GM12878 (cell line): ENCODE data around the gene C16orf87. TPM values are rescaled to one million over a fixed set of nuclear protein-coding genes. Genes with fewer than 3 reads are reported as not detected.
"Not testable (repeated sequence)": the region's sequence is repeated elsewhere in the genome, so short reads cannot be mapped to it uniquely, and the experiment has no call there.

Experiments used
- ATAC-seq: fragments of 200-7000 bp; cut with Tn5 transposase; 3 replicates; pipeline ENCODE4 v1.9.1; 2020; ENCODE audit warnings: mild to moderate bottlenecking, moderate library complexity
- BruUV-seq: library from RNA; stranded (reverse); fragments of 400-500 nt; replicated peaks from 2 replicates; lab custom pipeline; 2021; lab: Mats Ljungman, UMichigan
- CTCF ChIA-PET: fragments of 300-600 bp; sonication (Branson Sonifier 250); formaldehyde crosslinking; extraction: SDS; loops from one replicate; lab custom pipeline; 2021; ENCODE audit warnings: inconsistent platforms; lab: Yijun Ruan, JAX
- POLR2A ChIA-PET: fragments of 350-600 bp; formaldehyde crosslinking; extraction: SDS; loops from one replicate; lab custom pipeline; 2021; ENCODE audit warnings: inconsistent platforms; lab: Charles Lee
- RAD21 ChIA-PET: fragments of 300-600 bp; sonication (Branson Sonifier 250); formaldehyde crosslinking; loops from one replicate; lab custom pipeline; 2023; ENCODE audit warnings: antibody characterized with exemption; ENCODE audit not compliant: unreplicated experiment; lab: Charles Lee
- SMC1A ChIA-PET: fragments of 300-600 bp; sonication (Branson Sonifier 250); formaldehyde crosslinking; loops from one replicate; lab custom pipeline; 2023; ENCODE audit not compliant: unreplicated experiment, uncharacterized antibody; lab: Charles Lee
- DNase-seq: peaks from one replicate; pipeline ENCODE4 v3.0.0-alpha.2; 2011; ENCODE audit warnings: low read depth, low spot score
- FAIRE-seq: peaks from 3 replicates; lab custom pipeline; 2011; peaks lifted over from hg19 to GRCh38; lab: Jason Lieb, UNC
- H2AFZ ChIP-seq: 2 replicates; pipeline ENCODE4 v1.6.0; 2011; ENCODE audit warnings: low read depth, low read length, control low read depth; ENCODE audit not compliant: control insufficient read depth
- H3K27ac ChIP-seq: 2 replicates; pipeline ENCODE4 v1.5.1; 2011; ENCODE audit warnings: control low read depth; ENCODE audit not compliant: control insufficient read depth, insufficient read depth
- H3K27me3 ChIP-seq, 2 experiments: replicated peaks in 1 of 2; 2 replicates each; pipeline versions ENCODE4 v1.6.0 to v1.6.1; 2011; ENCODE audit warnings: low read length in 1 of 2; ENCODE audit not compliant: control insufficient read depth in 2 of 2, insufficient read depth in 2 of 2
- H3K36me3 ChIP-seq, 2 experiments: 2 replicates each; pipeline ENCODE4 v1.5.1; 2011; ENCODE audit warnings: low read length in 1 of 2; ENCODE audit not compliant: control insufficient read depth in 2 of 2, insufficient read depth in 2 of 2
- H3K4me1 ChIP-seq: 2 replicates; pipeline ENCODE4 v1.6.1; 2011; ENCODE audit warnings: mild to moderate bottlenecking, low read length, moderate library complexity, mixed read lengths; ENCODE audit not compliant: control insufficient read depth, insufficient read depth
- H3K4me2 ChIP-seq: 2 replicates; pipeline ENCODE4 v1.6.0; 2011; ENCODE audit warnings: control low read depth; ENCODE audit not compliant: control insufficient read depth, insufficient read depth
- H3K4me3 ChIP-seq: fragments of 200-600 bp; sonication (generic); 2 replicates; pipeline ENCODE4 v1.5.1; 2016
- H3K79me2 ChIP-seq: 2 replicates; pipeline ENCODE4 v1.6.0; 2011; ENCODE audit warnings: low read length; ENCODE audit not compliant: control insufficient read depth, insufficient read depth
- H3K9ac ChIP-seq: 2 replicates; pipeline ENCODE4 v1.8.0; 2011; ENCODE audit warnings: low read length, control low read depth, mixed read lengths; ENCODE audit not compliant: control insufficient read depth, insufficient read depth
- H3K9me3 ChIP-seq: replicated peaks from 3 replicates; pipeline ENCODE4 v1.5.1; 2011; ENCODE audit warnings: mild to moderate bottlenecking, low read length; ENCODE audit not compliant: control insufficient read depth, insufficient read depth
- H4K20me1 ChIP-seq: 2 replicates; pipeline ENCODE4 v1.6.0; 2011; ENCODE audit not compliant: control insufficient read depth, insufficient read depth
- RB1 ChIP-seq: fragments of 450-650 bp; formaldehyde crosslinking; IDR thresholded peaks from 2 replicates; pipeline ENCODE4 v1.6.1; 2017; ENCODE audit warnings: mild to moderate bottlenecking, borderline replicate concordance
- WGBS: methylation state at CpG from one replicate; pipeline ENCODE4 v1.1.6; 2016; ENCODE audit warnings: low lambda C conversion rate; ENCODE audit not compliant: insufficient replicate concordance, insufficient coverage; ENCODE audit errors: missing lambda C conversion rate; 5-methylcytosine and 5-hydroxymethylcytosine counted together
- in situ Hi-C: fragments of 300-500 bp; cut with MboI; formaldehyde crosslinking; loops from 9 replicates; pipeline ENCODE4 v1.14.3; 2018; ENCODE audit warnings: mixed read lengths
- intact Hi-C: fragments of 100-400 bp; cut with micrococcal nuclease; formaldehyde crosslinking; loops from one replicate; pipeline ENCODE4 v1.14.2; 2022; ENCODE audit not compliant: unreplicated experiment
- polyA plus RNA-seq, 11 experiments: library from polyadenylated mRNA; depleted of rRNA in 4 of 11; unstranded in 6 of 11; stranded (reverse) in 5 of 11; fragments of >200 nt; fragmentation: Nextera tagmentation in 4 of 11; fragmentation: Illumina TruSeq in 1 of 11; extraction: Ambion mirVana in 4 of 11; extraction: Trizol in 1 of 11; gene quantifications; 1 replicate in 1 of 11; 2 replicates in 10 of 11; pipeline versions ENCODE4 v1.2.1 to v1.2.3, GENCODE V29; 2011 to 2016; ENCODE audit warnings: inconsistent platforms in 2 of 11, missing spikeins in 2 of 11, low read depth in 1 of 11
- total RNA-seq, 4 experiments: library from RNA; depleted of rRNA in 3 of 4; stranded (reverse); fragments of >200 nt in 3 of 4; fragmentation: Illumina TruSeq in 1 of 4; extraction: Trizol in 1 of 4; gene quantifications; 2 replicates each; pipeline versions ENCODE4 v1.2.1 to v1.2.3, GENCODE V29; 2013 to 2021
- TF ChIP-seq, protein P1 (sequence below): IDR thresholded peaks from 2 replicates; pipeline ENCODE4 v1.6.1; 2011; ENCODE audit warnings: mild to moderate bottlenecking, low read depth, low read length, moderate library complexity; ENCODE audit not compliant: insufficient replicate concordance
- TF ChIP-seq, protein P2 (sequence below): fragments of 450-650 bp; IDR thresholded peaks from 2 replicates; pipeline ENCODE4 v1.6.1; 2018; ENCODE audit warnings: mild to moderate bottlenecking, low read depth, moderate library complexity; ENCODE audit not compliant: partially characterized antibody

C16orf87 gene
- total and polyA plus RNA-seq, 10 of the 15 experiments (the other 5 are each of a cell fraction or from before 2014, with no cell fraction given), result 18.4 to 72.6 (median 31.0) TPM

GRCh38 chr16:46871597-46871996, 40.6 kb upstream of the C16orf87 start:
- ATAC-seq (no peak), DNase-seq (no peak), FAIRE-seq (no peak)
- no peaks in the 10 kb centered on the region for H4K20me1 ChIP-seq
- H3K9ac ChIP-seq, result no peak overlapping the region
- H3K27ac ChIP-seq, result no peak overlapping the region
- H3K4me2 ChIP-seq, result no peak overlapping the region
- ChIA-PET SMC1A (interaction anchor here (0.6 to 1.5 kb wide), 3 partner anchors 11 to 18 kb away, joined by 3 read pairs; partner anchors contain the start of gene GPT2), CTCF (no interaction called here), RAD21 (no interaction called here), POLR2A (no interaction called here)
- intact Hi-C loops (no loop called here), in situ Hi-C loops (no loop called here)
- no peaks in the 10 kb centered on the region for H3K4me1 ChIP-seq
- no peaks in the 10 kb centered on the region for H3K36me3 ChIP-seq
- H3K27me3 ChIP-seq, result no peaks in the 10 kb centered on the region
- TF ChIP-seq, protein P1, sequence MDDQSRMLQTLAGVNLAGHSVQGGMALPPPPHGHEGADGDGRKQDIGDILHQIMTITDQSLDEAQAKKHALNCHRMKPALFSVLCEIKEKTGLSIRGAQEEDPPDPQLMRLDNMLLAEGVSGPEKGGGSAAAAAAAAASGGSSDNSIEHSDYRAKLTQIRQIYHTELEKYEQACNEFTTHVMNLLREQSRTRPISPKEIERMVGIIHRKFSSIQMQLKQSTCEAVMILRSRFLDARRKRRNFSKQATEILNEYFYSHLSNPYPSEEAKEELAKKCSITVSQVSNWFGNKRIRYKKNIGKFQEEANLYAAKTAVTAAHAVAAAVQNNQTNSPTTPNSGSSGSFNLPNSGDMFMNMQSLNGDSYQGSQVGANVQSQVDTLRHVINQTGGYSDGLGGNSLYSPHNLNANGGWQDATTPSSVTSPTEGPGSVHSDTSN, result no peak
- TF ChIP-seq RB1, result no peak
- TF ChIP-seq, protein P2, sequence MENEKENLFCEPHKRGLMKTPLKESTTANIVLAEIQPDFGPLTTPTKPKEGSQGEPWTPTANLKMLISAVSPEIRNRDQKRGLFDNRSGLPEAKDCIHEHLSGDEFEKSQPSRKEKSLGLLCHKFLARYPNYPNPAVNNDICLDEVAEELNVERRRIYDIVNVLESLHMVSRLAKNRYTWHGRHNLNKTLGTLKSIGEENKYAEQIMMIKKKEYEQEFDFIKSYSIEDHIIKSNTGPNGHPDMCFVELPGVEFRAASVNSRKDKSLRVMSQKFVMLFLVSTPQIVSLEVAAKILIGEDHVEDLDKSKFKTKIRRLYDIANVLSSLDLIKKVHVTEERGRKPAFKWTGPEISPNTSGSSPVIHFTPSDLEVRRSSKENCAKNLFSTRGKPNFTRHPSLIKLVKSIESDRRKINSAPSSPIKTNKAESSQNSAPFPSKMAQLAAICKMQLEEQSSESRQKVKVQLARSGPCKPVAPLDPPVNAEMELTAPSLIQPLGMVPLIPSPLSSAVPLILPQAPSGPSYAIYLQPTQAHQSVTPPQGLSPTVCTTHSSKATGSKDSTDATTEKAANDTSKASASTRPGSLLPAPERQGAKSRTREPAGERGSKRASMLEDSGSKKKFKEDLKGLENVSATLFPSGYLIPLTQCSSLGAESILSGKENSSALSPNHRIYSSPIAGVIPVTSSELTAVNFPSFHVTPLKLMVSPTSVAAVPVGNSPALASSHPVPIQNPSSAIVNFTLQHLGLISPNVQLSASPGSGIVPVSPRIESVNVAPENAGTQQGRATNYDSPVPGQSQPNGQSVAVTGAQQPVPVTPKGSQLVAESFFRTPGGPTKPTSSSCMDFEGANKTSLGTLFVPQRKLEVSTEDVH, result no peak
- BruUV-seq, result no TSS peak
- H3K79me2 ChIP-seq, result no peaks in the 10 kb centered on the region
- WGBS, result 64% methylated on average over 8 of the region's 8 CpGs
- no peak overlapping the region for H2AFZ ChIP-seq
- H3K9me3 ChIP-seq, result no peaks in the 10 kb centered on the region; the same call in 2 of the 3 replicates
- no peak overlapping the region for H3K4me3 ChIP-seq

- H3K9ac ChIP-seq, POLR2A ChIA-PET, intact Hi-C loops, ATAC-seq, H3K27ac ChIP-seq, H3K4me2 ChIP-seq, SMC1A ChIA-PET, FAIRE-seq, DNase-seq, H3K79me2 ChIP-seq, H3K4me3 ChIP-seq, RAD21 ChIA-PET, CTCF ChIA-PET, H3K36me3 ChIP-seq, BruUV-seq, H2AFZ ChIP-seq, H4K20me1 ChIP-seq, H3K9me3 ChIP-seq, in situ Hi-C loops, H3K27me3 ChIP-seq: not testable (repeated sequence)
- 25% methylated on average over 2 of the region's 2 CpGs for WGBS
- H3K4me1 ChIP-seq, result peaks cover 11% of the 10 kb centered on the region
Observed at GRCh38 chr16:46868891-46869290, 37.9 kb upstream of the C16orf87 start.

GRCh38 chr16:46867486-46867885, 36.5 kb upstream of the C16orf87 start:
- H4K20me1 ChIP-seq, FAIRE-seq, ATAC-seq, in situ Hi-C loops, H3K27ac ChIP-seq, BruUV-seq, H3K27me3 ChIP-seq, H3K4me3 ChIP-seq, DNase-seq, H2AFZ ChIP-seq, RAD21 ChIA-PET, POLR2A ChIA-PET, intact Hi-C loops, H3K4me2 ChIP-seq, H3K36me3 ChIP-seq, H3K9ac ChIP-seq, H3K79me2 ChIP-seq, H3K9me3 ChIP-seq: not testable (repeated sequence)
- peaks cover 12% of the 10 kb centered on the region for H3K4me1 ChIP-seq
- CTCF ChIA-PET, result interaction anchor here (0.9 kb wide), 1 partner anchor 14 kb away, joined by 5 read pairs; no protein-coding TSS in a partner anchor
- SMC1A ChIA-PET, result interaction anchor here (0.8 kb wide), 1 partner anchor 13 kb away, joined by 3 read pairs; no protein-coding TSS in a partner anchor
- WGBS, result 40% methylated on average over 2 of the region's 2 CpGs
